Kidney epithelial cell (primary cell): ENCODE results near the gene LMF2. TPM values are rescaled to one million over a fixed set of nuclear protein-coding genes. Genes with fewer than 3 reads are reported as not detected.

ENCODE experiments used
- DNase-seq: peaks from one replicate; pipeline ENCODE4 v3.0.0-alpha.2; 2010; ENCODE audit warnings: low read depth
- H3K27me3 ChIP-seq: 2 replicates; pipeline ENCODE4 v1.6.0; 2011; ENCODE audit warnings: low read length; ENCODE audit not compliant: control insufficient read depth, insufficient read depth
- H3K36me3 ChIP-seq: 2 replicates; pipeline ENCODE4 v1.5.1; 2011; ENCODE audit warnings: low read length; ENCODE audit not compliant: control insufficient read depth, insufficient read depth
- H3K4me3 ChIP-seq: 2 replicates; pipeline ENCODE4 v1.5.1; 2011; ENCODE audit warnings: low read depth, mild to moderate bottlenecking, control low read depth, low read length
- CTCF ChIP-seq: IDR thresholded peaks from 2 replicates; pipeline ENCODE4 v1.5.1; 2011; ENCODE audit warnings: mild to moderate bottlenecking, moderate library complexity, low read length, control low read depth, inconsistent platforms; ENCODE audit not compliant: insufficient read depth, poor library complexity, severe bottlenecking
- total RNA-seq: library from RNA; depleted of rRNA; stranded (reverse); fragments of >200 nt; gene quantifications from 2 replicates; pipeline ENCODE4 v1.2.3, GENCODE V29; 2015

The LMF2 gene
- total RNA-seq, 1 donor from 2014 or later = 48.3 TPM

GRCh38 chr22:50518606-50519005 is 11.1 kb upstream of the LMF2 start:
- Histone ChIP-seq H3K4me3 (no peak overlapping the region), H3K27me3 (no peaks in the 10 kb centered on the region), H3K36me3 (peaks cover 2% of the 10 kb centered on the region)
- no peak for TF ChIP-seq CTCF
- DNase-seq = no peak

DNA sequence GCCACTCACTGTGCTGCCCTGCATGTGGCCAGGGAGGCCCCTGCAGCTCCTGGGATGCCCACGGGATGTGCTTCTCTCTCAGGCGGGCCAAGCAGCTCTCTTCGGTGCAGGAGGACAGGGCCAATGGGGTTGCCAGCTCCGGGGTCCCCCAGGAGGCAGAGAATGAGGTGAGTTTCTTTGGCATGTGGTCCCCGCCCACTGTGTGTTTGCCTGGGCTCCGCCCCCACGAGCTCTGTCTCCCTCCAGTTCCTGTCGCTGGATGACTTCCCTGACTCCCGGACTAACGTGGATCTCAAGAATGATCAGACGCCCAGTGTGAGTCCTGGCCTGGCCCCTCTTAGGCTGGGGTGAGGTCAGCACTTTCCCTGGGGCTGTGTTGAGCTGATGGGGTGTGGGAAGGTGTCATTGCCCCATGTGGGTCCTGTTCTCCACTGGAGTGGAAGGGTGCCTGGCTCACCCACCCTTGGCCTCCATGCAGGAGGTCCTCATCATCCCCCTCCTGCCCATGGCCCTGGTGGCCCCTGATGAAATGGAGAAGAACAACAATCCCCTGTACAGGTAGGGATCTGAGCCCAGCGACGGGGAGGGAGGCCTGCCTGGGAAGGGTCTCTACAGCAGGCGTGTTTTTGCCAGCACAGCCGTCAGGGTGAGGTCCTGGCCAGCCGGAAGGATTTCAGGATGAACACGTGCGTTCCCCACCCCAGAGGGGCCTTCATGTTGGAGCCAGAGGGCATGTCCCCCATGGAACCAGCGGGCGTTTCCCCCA is 10.2 kb upstream of the LMF2 start:
- DNase-seq = no peak
- no peak for TF ChIP-seq CTCF
- H3K36me3 ChIP-seq = no peaks in the 10 kb centered on the region
- H3K27me3 ChIP-seq = no peaks in the 10 kb centered on the region
- no peak overlapping the region for H3K4me3 ChIP-seq

DNA sequence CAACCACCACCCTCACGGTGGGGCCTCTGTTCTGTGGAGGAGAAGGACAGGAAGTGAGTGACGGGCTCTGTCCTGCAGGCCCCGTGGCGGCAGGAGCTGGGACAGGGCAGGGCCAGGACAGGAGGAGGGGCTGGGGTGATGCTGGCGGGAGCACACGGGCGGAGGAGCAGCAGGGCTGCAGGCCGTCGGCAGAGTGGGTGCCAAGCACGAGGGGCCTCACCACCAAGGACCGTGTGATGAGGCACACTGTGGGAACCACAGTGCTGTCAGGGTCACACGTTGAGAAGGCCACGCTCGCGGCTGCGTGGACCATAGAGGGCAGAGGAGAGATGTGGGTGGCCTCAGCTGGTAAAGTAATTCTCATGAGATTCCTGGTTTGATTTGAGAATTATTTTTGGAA is 9.4 kb upstream of the LMF2 start:
- TF ChIP-seq CTCF = no peak
- Histone ChIP-seq H3K36me3 (no peaks in the 10 kb centered on the region), H3K4me3 (no peak overlapping the region), H3K27me3 (no peaks in the 10 kb centered on the region)
- no peak for DNase-seq

DNA sequence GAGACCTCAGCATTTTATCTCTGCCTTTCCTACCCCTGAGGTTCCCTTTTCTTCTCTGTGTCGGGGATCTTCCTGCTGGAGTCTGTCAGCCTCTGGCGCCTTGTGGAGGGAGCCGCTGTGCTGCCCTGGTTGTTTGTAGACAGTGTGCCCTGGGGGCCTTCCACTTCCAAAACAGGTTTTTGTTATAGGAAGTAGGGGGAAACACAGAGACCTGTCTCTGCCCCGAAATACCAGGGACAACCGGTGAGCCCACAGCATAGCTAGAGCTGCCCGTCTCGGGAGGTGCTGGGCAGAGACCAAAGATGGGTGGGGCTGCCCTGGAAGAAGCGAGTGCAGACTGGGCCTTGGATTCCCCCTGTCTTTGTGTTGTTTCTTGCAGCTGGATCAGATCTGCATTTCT is 8.6 kb upstream of the LMF2 start:
- H3K36me3 ChIP-seq = no peaks in the 10 kb centered on the region
- no peak overlapping the region for H3K4me3 ChIP-seq
- TF ChIP-seq CTCF = no peak
- no peaks in the 10 kb centered on the region for H3K27me3 ChIP-seq
- DNase-seq = no peak

- H3K27me3 ChIP-seq = no peaks in the 10 kb centered on the region
- H3K36me3 ChIP-seq = no peaks in the 10 kb centered on the region
Measured at GRCh38 chr22:50513175-50513574, 5.7 kb upstream of the LMF2 start.

More at GRCh38 chr22:50513175-50513574, 5.7 kb upstream of the LMF2 start:
- no peak for DNase-seq
- H3K4me3 ChIP-seq = no peak overlapping the region
- TF ChIP-seq CTCF = no peak
